SK-N-SH (cell line): ENCODE data around the gene PLK3. TPM values are rescaled to one million over a fixed set of nuclear protein-coding genes. Genes with fewer than 3 reads are reported as not detected.

Experiments
- CTCF ChIA-PET: fragments of 300-600, 350-600 bp; formaldehyde crosslinking; extraction: SDS; loops from one replicate; lab custom pipeline; 2021; lab: Yijun Ruan, JAX
- POLR2A ChIA-PET: fragments of 350-600 bp; sonication (Branson Sonifier 250); formaldehyde crosslinking; extraction: SDS; loops from one replicate; lab custom pipeline; 2020; ENCODE audit warnings: antibody characterized with exemption, inconsistent platforms; lab: Yijun Ruan, JAX
- DNase-seq: peaks from one replicate; pipeline ENCODE4 v3.0.0; 2012
- H2AFZ ChIP-seq: fragments of 200-600 bp; sonication (generic); 2 replicates; pipeline ENCODE4 v1.8.1; 2016; ENCODE audit warnings: antibody characterized with exemption, mild to moderate bottlenecking, low read depth
- H3F3A ChIP-seq: fragments of 200-600 bp; sonication (generic); replicated peaks from 2 replicates; pipeline ENCODE3; 2016; ENCODE audit warnings: antibody characterized with exemption, mild to moderate bottlenecking; ENCODE audit not compliant: insufficient read depth
- H3K27ac ChIP-seq, 2 experiments: fragments of 200-500 bp in 1 of 2; fragments of 200-600 bp in 1 of 2; sonication (Bioruptor generic) in 1 of 2; sonication (generic), shearing (Covaris generic) in 1 of 2; 2 replicates each; pipeline versions ENCODE4 v1.5.1 to v1.6.1; 2014 to 2016; ENCODE audit warnings: low read depth in 2 of 2, inconsistent platforms in 1 of 2, low read length in 1 of 2, mild to moderate bottlenecking in 1 of 2, mixed read lengths in 1 of 2
- H3K27me3 ChIP-seq: fragments of 200-600 bp; sonication (generic), shearing (Covaris generic); 2 replicates; pipeline ENCODE4 v1.6.1; 2016; ENCODE audit warnings: mixed run types; ENCODE audit not compliant: insufficient read depth
- H3K36me3 ChIP-seq, 2 experiments: fragments of 200-500 bp in 1 of 2; fragments of 200-600 bp in 1 of 2; sonication (Bioruptor generic) in 1 of 2; sonication (generic) in 1 of 2; replicated peaks in 1 of 2; 2 replicates each; pipeline versions ENCODE3 to v1.5.1; 2014 to 2016; ENCODE audit warnings: low read length in 1 of 2, mild to moderate bottlenecking in 1 of 2; ENCODE audit not compliant: insufficient read depth in 2 of 2, control insufficient read depth in 1 of 2
- H3K4me1 ChIP-seq, 2 experiments: fragments of 200-500 bp in 1 of 2; fragments of 200-600 bp in 1 of 2; sonication (Bioruptor generic) in 1 of 2; sonication (generic), shearing (Covaris generic) in 1 of 2; 2 replicates each; pipeline versions ENCODE4 v1.5.1 to v1.6.1; 2014 to 2016; ENCODE audit warnings: low read depth in 1 of 2, low read length in 1 of 2, mixed run types in 1 of 2; ENCODE audit not compliant: insufficient read depth in 2 of 2, control insufficient read depth in 1 of 2
- H3K4me2 ChIP-seq: fragments of 200-600 bp; sonication (generic), shearing (Covaris generic); 2 replicates; pipeline ENCODE4 v1.6.1; 2017; ENCODE audit warnings: mixed run types
- H3K4me3 ChIP-seq, 2 experiments: fragments of 200-500 bp in 1 of 2; fragments of 200-600 bp in 1 of 2; sonication (Bioruptor generic) in 1 of 2; sonication (generic), shearing (Covaris generic) in 1 of 2; 2 replicates each; pipeline versions ENCODE4 v1.5.1 to v1.8.1; 2014 to 2016; ENCODE audit warnings: low read depth in 2 of 2, inconsistent platforms in 1 of 2, low read length in 1 of 2, mild to moderate bottlenecking in 1 of 2, mixed read lengths in 1 of 2, moderate library complexity in 1 of 2
- H3K79me2 ChIP-seq: fragments of 200-600 bp; sonication (generic); 2 replicates; pipeline ENCODE4 v1.8.1; 2017; ENCODE audit warnings: mild to moderate bottlenecking; ENCODE audit not compliant: insufficient read depth
- H3K9ac ChIP-seq: fragments of 200-600 bp; sonication (generic); 2 replicates; pipeline ENCODE4 v1.6.1; 2017; ENCODE audit warnings: mixed run types
- H3K9me2 ChIP-seq: fragments of 200-600 bp; sonication (generic); 2 replicates; pipeline ENCODE4 v1.6.1; 2017; ENCODE audit warnings: mixed run types
- H3K9me3 ChIP-seq: fragments of 200-600 bp; sonication (generic); 2 replicates; pipeline ENCODE4 v1.6.1; 2017; ENCODE audit warnings: mixed run types, mild to moderate bottlenecking, moderate library complexity
- H4K20me1 ChIP-seq: fragments of 200-600 bp; sonication (generic); 2 replicates; pipeline ENCODE4 v1.6.1; 2017; ENCODE audit warnings: mild to moderate bottlenecking, mixed run types; ENCODE audit not compliant: insufficient read depth
- CTCF ChIP-seq: fragments of 200-600 bp; sonication (generic); IDR thresholded peaks from 2 replicates; pipeline ENCODE4 v1.6.1; 2017; ENCODE audit warnings: antibody characterized with exemption, mild to moderate bottlenecking, moderate library complexity
- GATA2 ChIP-seq: sonication (generic); formaldehyde crosslinking; IDR thresholded peaks from 2 replicates; pipeline ENCODE4 v1.5.0; 2020; ENCODE audit warnings: mild to moderate bottlenecking, missing genetic modification reagents
- NRF1 ChIP-seq: IDR thresholded peaks from 2 replicates; pipeline ENCODE4 v1.6.1; 2012; ENCODE audit warnings: low read depth, mild to moderate bottlenecking, low read length
- PBX3 ChIP-seq: IDR thresholded peaks from 2 replicates; pipeline ENCODE4; 2012
- RAD21 ChIP-seq: IDR thresholded peaks from 2 replicates; pipeline ENCODE4 v1.6.1; 2012; ENCODE audit warnings: mild to moderate bottlenecking, low read length
- RFX5 ChIP-seq: IDR thresholded peaks from 2 replicates; pipeline ENCODE4 v1.6.1; 2012; ENCODE audit warnings: mild to moderate bottlenecking, improper control_type of control experiment, low read length
- RXRA ChIP-seq: IDR thresholded peaks from 2 replicates; pipeline ENCODE4 v1.4.0; 2012; ENCODE audit warnings: low read depth, mild to moderate bottlenecking, borderline replicate concordance
- SIN3A ChIP-seq: IDR thresholded peaks from 2 replicates; pipeline ENCODE4 v1.6.1; 2012; ENCODE audit warnings: low read depth, mild to moderate bottlenecking, low read length, moderate library complexity, borderline replicate concordance
- SMC3 ChIP-seq: IDR thresholded peaks from 2 replicates; pipeline ENCODE4 v1.6.1; 2012; ENCODE audit warnings: low read depth, low read length, improper control_type of control experiment
- TAF1 ChIP-seq: IDR thresholded peaks from 2 replicates; pipeline ENCODE4 v1.6.1; 2012; ENCODE audit warnings: low read depth, mild to moderate bottlenecking, low read length, moderate library complexity, borderline replicate concordance
- USF1 ChIP-seq: IDR thresholded peaks from 2 replicates; pipeline ENCODE4 v1.4.0; 2012; ENCODE audit warnings: low read depth, borderline replicate concordance
- ZBTB33 ChIP-seq: IDR thresholded peaks from 2 replicates; pipeline ENCODE4 v1.4.0; 2012; ENCODE audit warnings: low read depth, borderline replicate concordance
- WGBS: methylation state at CpG from one replicate; pipeline ENCODE4 v1.1.6; 2017; ENCODE audit warnings: low lambda C conversion rate; 5-methylcytosine and 5-hydroxymethylcytosine counted together
- polyA plus RNA-seq, 3 experiments: library from polyadenylated mRNA; depleted of rRNA; stranded (reverse); fragments of >200 nt; gene quantifications; 2 replicates each; pipeline ENCODE4 v1.2.3, GENCODE V29; 2012

PLK3 gene
- polyA plus RNA-seq, 1 of the 3 experiments (the other 2 are of a cell fraction): 82.8 TPM

GRCh38 chr1:44785501-44786137 is 14.6 kb upstream of the PLK3 start (continued):
- no peak for TF ChIP-seq PBX3
- no peak for TF ChIP-seq TAF1

GRCh38 chr1:44786138-44786840 is 13.9 kb upstream of the PLK3 start:
- 66% methylated on average over 30 of the region's 49 CpGs for WGBS
- no peaks in the 10 kb centered on the region for H3K79me2 ChIP-seq
- DNase-seq: peak; percentile 86
- H3K9ac ChIP-seq: no peak overlapping the region
- no peaks in the 10 kb centered on the region for H3K9me3 ChIP-seq
- H3K27ac ChIP-seq: no peak overlapping the region
- H4K20me1 ChIP-seq: no peaks in the 10 kb centered on the region
- peaks cover 18% of the 10 kb centered on the region for H3F3A ChIP-seq
- no peak overlapping the region; a peak in 1 of 4 replicates for H3K4me3 ChIP-seq
- H3K9me2 ChIP-seq: no peaks in the 10 kb centered on the region
- H2AFZ ChIP-seq: no peak overlapping the region
- TF ChIP-seq USF1 (no peak), SIN3A (no peak), RAD21 (peak; percentile 69), RFX5 (no peak), ZBTB33 (no peak), GATA2 (CRISPR knock-in tag) (no peak), CTCF (peak; percentile 85), NRF1 (no peak), SMC3 (peak; percentile 51), RXRA (no peak)
- TF ChIP-seq, all 33 proteins: peak for 3
- peaks cover 0 to 5% of the 10 kb centered on the region in 2 experiments for H3K36me3 ChIP-seq
- CTCF ChIA-PET: interaction anchor here (0.8 to 1.6 kb wide), 10 partner anchors 8 to 146 kb away, joined by 3 to 8 read pairs (median 5); partner anchors contain the start of genes BTBD19, PLK3 and RPS8
- POLR2A ChIA-PET: interaction anchor here (1.3 kb wide), 1 partner anchor 10 kb away, joined by 6 read pairs; the partner anchor contains the start of gene RPS8
- peaks cover 0 to 8% of the 10 kb centered on the region in 2 experiments; a peak in 1 of 4 replicates for H3K4me1 ChIP-seq
- H3K27me3 ChIP-seq: no peaks in the 10 kb centered on the region
- no peak overlapping the region for H3K4me2 ChIP-seq
